K562 (cell line): ENCODE data around the gene TRIAP1. TPM values are rescaled to one million over a fixed set of nuclear protein-coding genes. Genes with fewer than 3 reads are reported as not detected.

ENCODE experiments used
- FUS ChIP-seq: fragments of 200-400 bp; formaldehyde crosslinking; optimal IDR thresholded peaks from 2 replicates; pipeline ENCODE3; 2017; ENCODE audit warnings: low read depth, low read length
- POLR2G ChIP-seq: fragments of 200-400 bp; formaldehyde crosslinking; IDR thresholded peaks from 2 replicates; pipeline ENCODE4 v1.6.1; 2017; ENCODE audit warnings: low read depth, mild to moderate bottlenecking, antibody characterized with exemption, low read length, moderate library complexity
- POLR3A ChIP-seq: IDR thresholded peaks from 2 replicates; pipeline ENCODE4 v1.6.1; 2011; ENCODE audit warnings: borderline replicate concordance, mild to moderate bottlenecking, moderate library complexity; ENCODE audit not compliant: insufficient read length, insufficient read depth; ENCODE audit errors: extremely low read depth
- SIX5 ChIP-seq, 2 experiments: IDR thresholded peaks; 2 replicates each; pipeline ENCODE4 v1.6.1; 2011; ENCODE audit warnings: low read length in 2 of 2, borderline replicate concordance in 1 of 2, low read depth in 1 of 2, mild to moderate bottlenecking in 1 of 2, moderate library complexity in 1 of 2; ENCODE audit not compliant: insufficient read depth in 1 of 2
- SMARCE1 ChIP-seq: fragments of 450-650 bp; IDR thresholded peaks from 2 replicates; pipeline ENCODE4 v1.7.1; 2016; ENCODE audit warnings: mild to moderate bottlenecking
- STAG1 ChIP-seq: sonication (generic); formaldehyde crosslinking; IDR thresholded peaks from 2 replicates; pipeline ENCODE4 v1.5.0; 2020; ENCODE audit warnings: missing genetic modification reagents, borderline replicate concordance
- TOE1 ChIP-seq, 2 experiments: fragments of 450-650 bp in 1 of 2; sonication (generic) in 1 of 2; formaldehyde crosslinking in 1 of 2; IDR thresholded peaks; 2 replicates each; pipeline versions ENCODE4 v1.7.1 to v1.8.0; 2016 to 2022; ENCODE audit warnings: borderline replicate concordance in 2 of 2, mild to moderate bottlenecking in 2 of 2, antibody characterized with exemption in 1 of 2, inconsistent platforms in 1 of 2, low read depth in 1 of 2, missing genetic modification reagents in 1 of 2, moderate library complexity in 1 of 2
- ZBTB7A ChIP-seq: IDR thresholded peaks from 2 replicates; pipeline ENCODE4 v1.6.1; 2011; ENCODE audit warnings: low read depth, mild to moderate bottlenecking, low read length, moderate library complexity, borderline replicate concordance; ENCODE audit not compliant: control insufficient read depth
- ZKSCAN8 ChIP-seq: fragments of 200-800 bp; sonication (Bioruptor generic); IDR thresholded peaks from 2 replicates; pipeline ENCODE4 v1.6.1; 2016; ENCODE audit warnings: missing genetic modification characterization, missing compliant biosample characterization
- ZNF347 ChIP-seq: fragments of 450-650 bp; formaldehyde crosslinking; IDR thresholded peaks from 2 replicates; pipeline ENCODE4 v1.4.0; 2020; ENCODE audit warnings: low read depth, mild to moderate bottlenecking, moderate library complexity
- ZZZ3 ChIP-seq: fragments of 450-650 bp; IDR thresholded peaks from 2 replicates; pipeline ENCODE4 v1.6.1; 2016; ENCODE audit warnings: antibody characterized with exemption, mild to moderate bottlenecking, moderate library complexity
- polyA plus RNA-seq, 8 experiments: library from polyadenylated mRNA; depleted of rRNA in 4 of 8; stranded (reverse) in 5 of 8; unstranded in 3 of 8; fragments of >200 nt; fragmentation: Nextera tagmentation in 2 of 8; fragmentation: Illumina TruSeq in 1 of 8; extraction: Ambion mirVana in 2 of 8; extraction: Trizol in 1 of 8; gene quantifications; 2 replicates each; pipeline versions ENCODE4 v1.2.1 to v1.2.3, GENCODE V29; 2011 to 2014; ENCODE audit warnings: inconsistent platforms in 1 of 8, missing spikeins in 1 of 8
- total RNA-seq, 7 experiments: library from RNA; depleted of rRNA in 6 of 7; stranded (reverse); fragments of >200 nt in 6 of 7; fragmentation: Illumina TruSeq in 2 of 7; extraction: Trizol in 2 of 7; gene quantifications; 2 replicates each; pipeline versions ENCODE4 v1.2.1 to v1.2.3, GENCODE V29; 2011 to 2021; ENCODE audit warnings: low replicate concordance in 1 of 7
- TF ChIP-seq, protein P1 (sequence below): sonication (generic); IDR thresholded peaks from 2 replicates; pipeline ENCODE4 v1.6.1; 2016
- TF ChIP-seq, protein P2 (sequence below): fragments of 250-450 bp; sonication (Bioruptor Pico); IDR thresholded peaks from 2 replicates; pipeline ENCODE4 v1.9.0; 2021; ENCODE audit warnings: mild to moderate bottlenecking
- TF ChIP-seq, protein P3 (sequence below): sonication (generic); formaldehyde crosslinking; IDR thresholded peaks from 2 replicates; pipeline ENCODE4 v1.8.0; 2022; ENCODE audit warnings: missing genetic modification reagents, mild to moderate bottlenecking, borderline replicate concordance
- TF ChIP-seq, protein P4 (sequence below): IDR thresholded peaks from 2 replicates; pipeline ENCODE4 v1.6.1; 2014; ENCODE audit warnings: antibody characterized with exemption

The TRIAP1 gene
- total and polyA plus RNA-seq, 9 of the 15 experiments (the other 6 are each of a cell fraction or from before 2014, with no cell fraction given): 37.3 to 354 (median 65.4) TPM

DNA sequence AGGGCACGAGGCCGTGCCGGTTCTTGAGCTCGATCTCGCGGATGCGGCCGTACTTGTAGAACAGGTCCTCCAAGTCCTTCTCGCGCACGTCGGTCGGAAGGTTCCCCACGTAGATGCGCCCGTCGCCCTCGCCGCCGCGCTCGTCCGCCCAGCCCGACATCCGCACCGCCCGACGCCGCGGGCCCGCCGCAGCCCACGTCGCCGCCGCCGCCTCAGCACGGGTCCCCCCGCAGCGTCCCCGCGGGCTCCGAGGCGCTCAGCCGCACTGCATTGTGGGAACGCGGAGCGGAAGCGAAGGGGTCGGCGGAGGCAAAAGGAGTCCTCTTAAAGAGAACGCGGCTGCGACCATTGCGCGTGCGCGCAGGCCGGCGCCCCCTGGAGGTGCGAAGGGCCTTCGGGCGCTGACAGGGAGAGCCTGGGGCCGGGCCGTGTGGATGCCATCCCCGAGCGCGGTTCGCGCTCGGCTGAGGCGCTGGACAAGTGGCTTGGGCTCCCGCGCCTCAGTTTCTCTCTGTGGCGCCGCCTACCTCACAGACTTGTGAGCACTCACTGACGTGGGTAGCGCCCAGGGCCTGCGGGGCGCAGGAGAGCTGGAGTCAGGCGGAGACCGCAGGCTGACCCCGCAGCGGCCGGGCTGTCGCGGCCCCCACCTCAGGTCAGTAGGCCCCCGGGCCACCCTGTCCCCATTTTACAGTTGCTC is 23.4 kb upstream of the TRIAP1 start, which contains the start of gene SRSF9 (continued):
- peak; percentile 56; the same call in 1 of the 2 replicates for TF ChIP-seq TOE1 (IDR thresholded peaks at IDR 0.05; ENCODE audit: borderline replicate concordance)
- no peak for TF ChIP-seq TOE1 (CRISPR knock-in tag; IDR thresholded peaks at IDR 0.05; ENCODE audit: borderline replicate concordance, low read depth)
- TF ChIP-seq POLR2G: peak; percentile 93
- no peak for TF ChIP-seq POLR3A
- peak; percentile 73 for TF ChIP-seq ZBTB7A
- TF ChIP-seq, protein P1, sequence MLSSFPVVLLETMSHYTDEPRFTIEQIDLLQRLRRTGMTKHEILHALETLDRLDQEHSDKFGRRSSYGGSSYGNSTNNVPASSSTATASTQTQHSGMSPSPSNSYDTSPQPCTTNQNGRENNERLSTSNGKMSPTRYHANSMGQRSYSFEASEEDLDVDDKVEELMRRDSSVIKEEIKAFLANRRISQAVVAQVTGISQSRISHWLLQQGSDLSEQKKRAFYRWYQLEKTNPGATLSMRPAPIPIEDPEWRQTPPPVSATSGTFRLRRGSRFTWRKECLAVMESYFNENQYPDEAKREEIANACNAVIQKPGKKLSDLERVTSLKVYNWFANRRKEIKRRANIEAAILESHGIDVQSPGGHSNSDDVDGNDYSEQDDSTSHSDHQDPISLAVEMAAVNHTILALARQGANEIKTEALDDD: no peak
- peak; percentile 32 for TF ChIP-seq FUS
- no peak for TF ChIP-seq ZKSCAN8 (CRISPR knock-in tag)
- no peak for TF ChIP-seq ZNF347 (CRISPR knock-in tag)
- 0 out of 2 replicates have a peak, but pooled peaks have one; percentile 14 for TF ChIP-seq SMARCE1
- TF ChIP-seq, protein P2, sequence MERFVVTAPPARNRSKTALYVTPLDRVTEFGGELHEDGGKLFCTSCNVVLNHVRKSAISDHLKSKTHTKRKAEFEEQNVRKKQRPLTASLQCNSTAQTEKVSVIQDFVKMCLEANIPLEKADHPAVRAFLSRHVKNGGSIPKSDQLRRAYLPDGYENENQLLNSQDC (CRISPR knock-in tag): no peak
- TF ChIP-seq SIX5 (IDR thresholded peaks at IDR 0.05; ENCODE audit: borderline replicate concordance in 1 of 2, insufficient read depth in 1 of 2, low read depth in 1 of 2, low read length in 2 of 2): no peak; a peak in 1 of 4 replicates
- TF ChIP-seq, protein P3, sequence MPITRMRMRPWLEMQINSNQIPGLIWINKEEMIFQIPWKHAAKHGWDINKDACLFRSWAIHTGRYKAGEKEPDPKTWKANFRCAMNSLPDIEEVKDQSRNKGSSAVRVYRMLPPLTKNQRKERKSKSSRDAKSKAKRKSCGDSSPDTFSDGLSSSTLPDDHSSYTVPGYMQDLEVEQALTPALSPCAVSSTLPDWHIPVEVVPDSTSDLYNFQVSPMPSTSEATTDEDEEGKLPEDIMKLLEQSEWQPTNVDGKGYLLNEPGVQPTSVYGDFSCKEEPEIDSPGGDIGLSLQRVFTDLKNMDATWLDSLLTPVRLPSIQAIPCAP: no peak
- no peak for TF ChIP-seq ZZZ3
- TF ChIP-seq, protein P4, sequence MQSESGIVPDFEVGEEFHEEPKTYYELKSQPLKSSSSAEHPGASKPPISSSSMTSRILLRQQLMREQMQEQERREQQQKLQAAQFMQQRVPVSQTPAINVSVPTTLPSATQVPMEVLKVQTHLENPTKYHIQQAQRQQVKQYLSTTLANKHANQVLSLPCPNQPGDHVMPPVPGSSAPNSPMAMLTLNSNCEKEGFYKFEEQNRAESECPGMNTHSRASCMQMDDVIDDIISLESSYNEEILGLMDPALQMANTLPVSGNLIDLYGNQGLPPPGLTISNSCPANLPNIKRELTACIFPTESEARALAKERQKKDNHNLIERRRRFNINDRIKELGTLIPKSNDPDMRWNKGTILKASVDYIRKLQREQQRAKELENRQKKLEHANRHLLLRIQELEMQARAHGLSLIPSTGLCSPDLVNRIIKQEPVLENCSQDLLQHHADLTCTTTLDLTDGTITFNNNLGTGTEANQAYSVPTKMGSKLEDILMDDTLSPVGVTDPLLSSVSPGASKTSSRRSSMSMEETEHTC: no peak
- no peak for TF ChIP-seq STAG1 (CRISPR knock-in tag)
